ENCODE results near the gene TENT5C.
"Not testable (repeated sequence)": the region's sequence is repeated elsewhere in the genome, so short reads cannot be mapped to it uniquely, and the experiment has no call there.

The TENT5C gene

GRCh38 chr1:117605774-117606648 is at the start of gene TENT5C:
TSS of gene TENT5C (plus strand) at chr1:117606048. CDS start at chr1:117622869, 16,821 bp downstream.
- intact Hi-C loops (cut with DNase I): loop anchor here (10.0 kb wide), 1 partner anchor 241 kb away; the partner anchor contains the start of gene MAN1A2
- peak; percentile 90 to 98 (median 97) for DNase-seq

- no peak for DNase-seq
- intact Hi-C loops (cut with DNase I): no loop called here
Measured at GRCh38 chr1:117556341-117556740, 49.5 kb upstream of the TENT5C start.

- intact Hi-C loops (cut with DNase I): no loop called here
- DNase-seq: no peak
Measured at GRCh38 chr1:117556976-117557375, 48.9 kb upstream of the TENT5C start.

- DNase-seq; intact Hi-C loops (cut with DNase I): not testable (repeated sequence)
Measured at GRCh38 chr1:117558451-117558850, 47.4 kb upstream of the TENT5C start.

- intact Hi-C loops (cut with DNase I): no loop called here
- DNase-seq: peak in 1 of 42 donors; percentile 27
Measured at GRCh38 chr1:117559139-117559538, 46.7 kb upstream of the TENT5C start.

GRCh38 chr1:117559985-117560384 is 45.9 kb upstream of the TENT5C start:
- no peak for DNase-seq
- intact Hi-C loops (cut with DNase I): no loop called here

GRCh38 chr1:117561071-117561470 is 44.8 kb upstream of the TENT5C start:
- intact Hi-C loops (cut with DNase I): no loop called here
- DNase-seq: no peak

GRCh38 chr1:117561551-117561950 is 44.3 kb upstream of the TENT5C start:
- intact Hi-C loops (cut with DNase I): no loop called here
- peak in 1 of 42 donors; percentile 17 for DNase-seq

- DNase-seq: peak in 1 of 42 donors; percentile 38
Measured at GRCh38 chr1:117562581-117563491, 43.0 kb upstream of the TENT5C start.

GRCh38 chr1:117563492-117563875 is 42.4 kb upstream of the TENT5C start:
- intact Hi-C loops (cut with DNase I): no loop called here
- no peak for DNase-seq

More at GRCh38 chr1:117562581-117563491, 43.0 kb upstream of the TENT5C start:
- intact Hi-C loops (cut with DNase I): no loop called here

GRCh38 chr1:117564227-117565075 is 41.4 kb upstream of the TENT5C start:
- intact Hi-C loops (cut with DNase I): no loop called here
- peak in 1 of 42 donors; percentile 36 for DNase-seq

GRCh38 chr1:117565076-117565556 is 40.7 kb upstream of the TENT5C start:
- intact Hi-C loops (cut with DNase I): no loop called here
- DNase-seq: peak in 1 of 42 donors; percentile 32

- peak in 2 of 42 donors; percentile 5 to 31 for DNase-seq
- intact Hi-C loops (cut with DNase I): no loop called here
Measured at GRCh38 chr1:117565745-117566455, 39.9 kb upstream of the TENT5C start.

GRCh38 chr1:117566556-117566955 is 39.3 kb upstream of the TENT5C start:
- intact Hi-C loops (cut with DNase I): no loop called here
- peak in 1 of 42 donors; percentile 33 for DNase-seq

- intact Hi-C loops (cut with DNase I): no loop called here
- DNase-seq: peak in 3 of 42 donors; percentile 7 to 28 (median 28)
Measured at GRCh38 chr1:117567435-117567834, 38.4 kb upstream of the TENT5C start.

GRCh38 chr1:117567976-117568375 is 37.9 kb upstream of the TENT5C start:
- intact Hi-C loops (cut with DNase I): no loop called here
- peak in 2 of 42 donors; percentile 10 to 13 for DNase-seq

- intact Hi-C loops (cut with DNase I): no loop called here
- peak in 2 of 42 donors; percentile 8 to 26 for DNase-seq
Measured at GRCh38 chr1:117568999-117569398, 36.8 kb upstream of the TENT5C start.

- DNase-seq: peak in 1 of 42 donors; percentile 8
- intact Hi-C loops (cut with DNase I): no loop called here
Measured at GRCh38 chr1:117569856-117570255, 36.0 kb upstream of the TENT5C start.

Data from head of caudate nucleus (tissue), 42 donors.